ENCODE results near the gene GSDME. TPM values are rescaled to one million over a fixed set of nuclear protein-coding genes. Genes with fewer than 3 reads are reported as not detected.

GSDME gene
- total and polyA plus RNA-seq, 10 of the 15 experiments (the other 5 are each of a cell fraction or from before 2014, with no cell fraction given) = 23.7 to 245 (median 128) TPM

DNA sequence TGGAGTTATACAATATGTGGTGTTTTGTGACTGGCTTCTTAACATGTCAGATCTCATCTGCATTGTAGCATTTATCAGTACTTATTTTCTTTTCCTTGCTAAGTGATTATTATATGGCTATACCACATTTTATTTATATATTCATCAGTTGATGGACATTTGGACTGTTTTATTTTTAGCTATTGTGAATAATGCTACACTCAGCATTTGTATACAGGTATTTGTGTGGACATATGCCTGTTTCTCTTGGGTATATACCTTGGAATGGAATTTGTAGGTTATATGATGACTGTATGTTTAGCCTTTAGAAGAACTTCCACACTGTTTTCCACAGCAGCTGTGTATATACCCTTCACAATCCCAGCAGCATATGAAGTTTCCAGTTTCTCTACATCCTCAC is 86.5 kb downstream of the GSDME start:
- in situ Hi-C loops (cut with MboI) = no loop called here
- no TSS peak for BruUV-seq (replicated peaks)
- no peaks in the 10 kb centered on the region for H3K27me3 ChIP-seq (replicated peaks in 1 of 2; ENCODE audit: control insufficient read depth in 2 of 2, insufficient read depth in 2 of 2, low read length in 1 of 2)
- H3K9ac ChIP-seq (ENCODE audit: control insufficient read depth, insufficient read depth, low read length) = no peak overlapping the region
- ChIA-PET POLR2A (interaction anchor here (0.6 kb wide), 1 partner anchor 141 kb away, joined by 3 read pairs; no protein-coding TSS in a partner anchor), SMC1A (ENCODE audit: uncharacterized antibody, unreplicated experiment) (interaction anchor here (1.0 to 7.6 kb wide), 3 partner anchors 10 to 97 kb away, joined by 3 to 142 read pairs (median 5); partner anchors contain the start of gene PALS2), CTCF (interaction anchor here (8.2 kb wide), 1 partner anchor 95 kb away, joined by 136 read pairs; no protein-coding TSS in a partner anchor), RAD21 (ENCODE audit: unreplicated experiment) (interaction anchor here (9.3 kb wide), 1 partner anchor 96 kb away, joined by 106 read pairs; the partner anchor contains the start of gene PALS2)
- intact Hi-C loops (cut with micrococcal nuclease; ENCODE audit: unreplicated experiment) = loop anchor here (5.0 kb wide), 1 partner anchor 427 kb away; no protein-coding TSS in a partner anchor
- no peak for ATAC-seq
- no peak overlapping the region for H3K4me3 ChIP-seq
- H3K27ac ChIP-seq (ENCODE audit: control insufficient read depth, insufficient read depth) = no peak overlapping the region
- DNase-seq (ENCODE audit: low read depth, low spot score) = no peak
- H3K36me3 ChIP-seq (ENCODE audit: control insufficient read depth in 2 of 2, insufficient read depth in 2 of 2, low read length in 1 of 2) = peaks cover 0 to 4% of the 10 kb centered on the region in 2 experiments; a peak in 2 of 4 replicates
- H4K20me1 ChIP-seq (ENCODE audit: control insufficient read depth, insufficient read depth) = no peaks in the 10 kb centered on the region
- H3K4me2 ChIP-seq (ENCODE audit: control insufficient read depth, insufficient read depth) = no peak overlapping the region
- H2AFZ ChIP-seq (ENCODE audit: control insufficient read depth, low read depth, low read length) = no peak overlapping the region
- no peaks in the 10 kb centered on the region; the same call in 2 of the 3 replicates for H3K9me3 ChIP-seq (replicated peaks; ENCODE audit: control insufficient read depth, insufficient read depth, low read length)
- H3K4me1 ChIP-seq (ENCODE audit: control insufficient read depth, insufficient read depth, low read length) = no peaks in the 10 kb centered on the region
- no peak for FAIRE-seq
- H3K79me2 ChIP-seq (ENCODE audit: control insufficient read depth, insufficient read depth, low read length) = no peaks in the 10 kb centered on the region
- TF ChIP-seq, protein P1, sequence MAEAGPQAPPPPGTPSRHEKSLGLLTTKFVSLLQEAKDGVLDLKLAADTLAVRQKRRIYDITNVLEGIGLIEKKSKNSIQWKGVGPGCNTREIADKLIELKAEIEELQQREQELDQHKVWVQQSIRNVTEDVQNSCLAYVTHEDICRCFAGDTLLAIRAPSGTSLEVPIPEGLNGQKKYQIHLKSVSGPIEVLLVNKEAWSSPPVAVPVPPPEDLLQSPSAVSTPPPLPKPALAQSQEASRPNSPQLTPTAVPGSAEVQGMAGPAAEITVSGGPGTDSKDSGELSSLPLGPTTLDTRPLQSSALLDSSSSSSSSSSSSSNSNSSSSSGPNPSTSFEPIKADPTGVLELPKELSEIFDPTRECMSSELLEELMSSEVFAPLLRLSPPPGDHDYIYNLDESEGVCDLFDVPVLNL (IDR thresholded peaks at IDR 0.05; ENCODE audit: low read depth, low read length) = no peak
- TF ChIP-seq SMC3 (IDR thresholded peaks at IDR 0.05; ENCODE audit: borderline replicate concordance, low read length) (no peak), SRF (IDR thresholded peaks at IDR 0.05; ENCODE audit: low read depth in 2 of 2, low read length in 2 of 2) (no peak), IKZF1 (conservative IDR thresholded peaks at IDR 0.05) (no peak), EP300 (IDR thresholded peaks at IDR 0.05; ENCODE audit: borderline replicate concordance in 1 of 2, control insufficient read depth in 1 of 2, low read depth in 2 of 2, low read length in 2 of 2) (no peak), RBBP5 (conservative IDR thresholded peaks at IDR 0.05) (no peak), MYC (IDR thresholded peaks at IDR 0.05; ENCODE audit: insufficient read depth, insufficient read length, insufficient replicate concordance, low read length, severe bottlenecking) (no peak), TCF7 (IDR thresholded peaks at IDR 0.05; ENCODE audit: borderline replicate concordance) (no peak), BRCA1 (IDR thresholded peaks at IDR 0.05; ENCODE audit: low read depth, low read length) (no peak), POLR2AphosphoS2 (IDR thresholded peaks at IDR 0.05; ENCODE audit: low read depth, low read length) (no peak), YY1 (IDR thresholded peaks at IDR 0.05; ENCODE audit: low read depth, low read length) (no peak), TAF1 (IDR thresholded peaks at IDR 0.05; ENCODE audit: borderline replicate concordance, low read depth, low read length) (no peak)
- TF ChIP-seq, protein P2, sequence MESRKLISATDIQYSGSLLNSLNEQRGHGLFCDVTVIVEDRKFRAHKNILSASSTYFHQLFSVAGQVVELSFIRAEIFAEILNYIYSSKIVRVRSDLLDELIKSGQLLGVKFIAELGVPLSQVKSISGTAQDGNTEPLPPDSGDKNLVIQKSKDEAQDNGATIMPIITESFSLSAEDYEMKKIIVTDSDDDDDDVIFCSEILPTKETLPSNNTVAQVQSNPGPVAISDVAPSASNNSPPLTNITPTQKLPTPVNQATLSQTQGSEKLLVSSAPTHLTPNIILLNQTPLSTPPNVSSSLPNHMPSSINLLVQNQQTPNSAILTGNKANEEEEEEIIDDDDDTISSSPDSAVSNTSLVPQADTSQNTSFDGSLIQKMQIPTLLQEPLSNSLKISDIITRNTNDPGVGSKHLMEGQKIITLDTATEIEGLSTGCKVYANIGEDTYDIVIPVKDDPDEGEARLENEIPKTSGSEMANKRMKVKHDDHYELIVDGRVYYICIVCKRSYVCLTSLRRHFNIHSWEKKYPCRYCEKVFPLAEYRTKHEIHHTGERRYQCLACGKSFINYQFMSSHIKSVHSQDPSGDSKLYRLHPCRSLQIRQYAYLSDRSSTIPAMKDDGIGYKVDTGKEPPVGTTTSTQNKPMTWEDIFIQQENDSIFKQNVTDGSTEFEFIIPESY (IDR thresholded peaks at IDR 0.05) = no peak
